NB4 (cell line): ENCODE results near the gene FEM1B.

Source experiments
- POLR2A ChIP-seq: IDR thresholded peaks from 2 replicates; pipeline ENCODE4 v1.6.1; 2011; ENCODE audit warnings: mild to moderate bottlenecking; ENCODE audit not compliant: insufficient read length; ENCODE audit errors: extremely low read depth
- TF ChIP-seq, protein P1 (sequence below): IDR thresholded peaks from one replicate; pipeline ENCODE4 v1.5.1; 2012; ENCODE audit warnings: low read depth, low read length

DNA sequence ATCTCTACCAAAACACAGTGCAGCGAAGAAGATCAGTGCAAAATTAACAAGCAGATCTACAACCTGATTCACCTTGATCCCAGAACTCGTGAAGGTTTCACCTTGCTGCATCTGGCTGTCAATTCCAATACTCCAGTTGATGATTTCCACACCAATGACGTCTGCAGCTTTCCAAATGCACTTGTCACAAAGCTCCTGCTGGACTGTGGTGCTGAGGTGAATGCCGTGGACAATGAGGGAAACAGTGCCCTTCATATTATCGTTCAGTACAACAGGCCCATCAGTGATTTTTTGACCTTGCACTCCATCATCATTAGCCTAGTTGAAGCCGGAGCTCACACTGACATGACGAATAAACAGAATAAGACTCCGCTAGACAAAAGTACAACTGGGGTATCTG lies 13.2 kb downstream of the FEM1B start:
- TF ChIP-seq, protein P1, sequence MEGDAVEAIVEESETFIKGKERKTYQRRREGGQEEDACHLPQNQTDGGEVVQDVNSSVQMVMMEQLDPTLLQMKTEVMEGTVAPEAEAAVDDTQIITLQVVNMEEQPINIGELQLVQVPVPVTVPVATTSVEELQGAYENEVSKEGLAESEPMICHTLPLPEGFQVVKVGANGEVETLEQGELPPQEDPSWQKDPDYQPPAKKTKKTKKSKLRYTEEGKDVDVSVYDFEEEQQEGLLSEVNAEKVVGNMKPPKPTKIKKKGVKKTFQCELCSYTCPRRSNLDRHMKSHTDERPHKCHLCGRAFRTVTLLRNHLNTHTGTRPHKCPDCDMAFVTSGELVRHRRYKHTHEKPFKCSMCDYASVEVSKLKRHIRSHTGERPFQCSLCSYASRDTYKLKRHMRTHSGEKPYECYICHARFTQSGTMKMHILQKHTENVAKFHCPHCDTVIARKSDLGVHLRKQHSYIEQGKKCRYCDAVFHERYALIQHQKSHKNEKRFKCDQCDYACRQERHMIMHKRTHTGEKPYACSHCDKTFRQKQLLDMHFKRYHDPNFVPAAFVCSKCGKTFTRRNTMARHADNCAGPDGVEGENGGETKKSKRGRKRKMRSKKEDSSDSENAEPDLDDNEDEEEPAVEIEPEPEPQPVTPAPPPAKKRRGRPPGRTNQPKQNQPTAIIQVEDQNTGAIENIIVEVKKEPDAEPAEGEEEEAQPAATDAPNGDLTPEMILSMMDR, result no peak
- TF ChIP-seq POLR2A, result no peak
